SJCRH30 (cell line): ENCODE results near the gene IL17RA. TPM values are rescaled to one million over a fixed set of nuclear protein-coding genes. Genes with fewer than 3 reads are reported as not detected.
"Not testable (repeated sequence)": the region's sequence is repeated elsewhere in the genome, so short reads cannot be mapped to it uniquely, and the experiment has no call there.

ENCODE experiments used
- DNase-seq, 2 experiments: peaks; one replicate each; pipeline ENCODE4 v3.0.0-alpha.2; 2015 to 2020
- H3K27ac ChIP-seq: fragments of 250-450 bp; sonication (Bioruptor Pico); 2 replicates; pipeline ENCODE4 v1.5.1; 2020; ENCODE audit warnings: mild to moderate bottlenecking, moderate library complexity
- H3K27me3 ChIP-seq: fragments of 250-450 bp; sonication (Bioruptor Pico); 2 replicates; pipeline ENCODE4 v1.5.1; 2020; ENCODE audit warnings: mild to moderate bottlenecking, moderate library complexity
- H3K36me3 ChIP-seq: fragments of 250-450 bp; sonication (Bioruptor Pico); 2 replicates; pipeline ENCODE4 v1.5.1; 2020; ENCODE audit warnings: mild to moderate bottlenecking, moderate library complexity
- H3K4me1 ChIP-seq: fragments of 250-450 bp; sonication (Bioruptor Pico); 2 replicates; pipeline ENCODE4 v1.5.1; 2020; ENCODE audit warnings: mild to moderate bottlenecking, moderate library complexity
- H3K4me3 ChIP-seq: fragments of 250-450 bp; sonication (Bioruptor Pico); 2 replicates; pipeline ENCODE4 v1.5.1; 2020; ENCODE audit warnings: mild to moderate bottlenecking, moderate library complexity
- H3K9me3 ChIP-seq: fragments of 250-450 bp; sonication (Bioruptor Pico); replicated peaks from 2 replicates; pipeline ENCODE4 v1.5.1; 2020; ENCODE audit warnings: mild to moderate bottlenecking, moderate library complexity
- total RNA-seq: library from RNA; depleted of rRNA; stranded (reverse); fragments of >200 nt; shearing (Covaris generic); gene quantifications from 2 replicates; pipeline ENCODE4 v1.2.3, GENCODE V29; 2014; rRNA removed

The IL17RA gene, protein sequence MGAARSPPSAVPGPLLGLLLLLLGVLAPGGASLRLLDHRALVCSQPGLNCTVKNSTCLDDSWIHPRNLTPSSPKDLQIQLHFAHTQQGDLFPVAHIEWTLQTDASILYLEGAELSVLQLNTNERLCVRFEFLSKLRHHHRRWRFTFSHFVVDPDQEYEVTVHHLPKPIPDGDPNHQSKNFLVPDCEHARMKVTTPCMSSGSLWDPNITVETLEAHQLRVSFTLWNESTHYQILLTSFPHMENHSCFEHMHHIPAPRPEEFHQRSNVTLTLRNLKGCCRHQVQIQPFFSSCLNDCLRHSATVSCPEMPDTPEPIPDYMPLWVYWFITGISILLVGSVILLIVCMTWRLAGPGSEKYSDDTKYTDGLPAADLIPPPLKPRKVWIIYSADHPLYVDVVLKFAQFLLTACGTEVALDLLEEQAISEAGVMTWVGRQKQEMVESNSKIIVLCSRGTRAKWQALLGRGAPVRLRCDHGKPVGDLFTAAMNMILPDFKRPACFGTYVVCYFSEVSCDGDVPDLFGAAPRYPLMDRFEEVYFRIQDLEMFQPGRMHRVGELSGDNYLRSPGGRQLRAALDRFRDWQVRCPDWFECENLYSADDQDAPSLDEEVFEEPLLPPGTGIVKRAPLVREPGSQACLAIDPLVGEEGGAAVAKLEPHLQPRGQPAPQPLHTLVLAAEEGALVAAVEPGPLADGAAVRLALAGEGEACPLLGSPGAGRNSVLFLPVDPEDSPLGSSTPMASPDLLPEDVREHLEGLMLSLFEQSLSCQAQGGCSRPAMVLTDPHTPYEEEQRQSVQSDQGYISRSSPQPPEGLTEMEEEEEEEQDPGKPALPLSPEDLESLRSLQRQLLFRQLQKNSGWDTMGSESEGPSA
- total RNA-seq: 3.2 and 3.3 TPM in 2 replicates

DNA sequence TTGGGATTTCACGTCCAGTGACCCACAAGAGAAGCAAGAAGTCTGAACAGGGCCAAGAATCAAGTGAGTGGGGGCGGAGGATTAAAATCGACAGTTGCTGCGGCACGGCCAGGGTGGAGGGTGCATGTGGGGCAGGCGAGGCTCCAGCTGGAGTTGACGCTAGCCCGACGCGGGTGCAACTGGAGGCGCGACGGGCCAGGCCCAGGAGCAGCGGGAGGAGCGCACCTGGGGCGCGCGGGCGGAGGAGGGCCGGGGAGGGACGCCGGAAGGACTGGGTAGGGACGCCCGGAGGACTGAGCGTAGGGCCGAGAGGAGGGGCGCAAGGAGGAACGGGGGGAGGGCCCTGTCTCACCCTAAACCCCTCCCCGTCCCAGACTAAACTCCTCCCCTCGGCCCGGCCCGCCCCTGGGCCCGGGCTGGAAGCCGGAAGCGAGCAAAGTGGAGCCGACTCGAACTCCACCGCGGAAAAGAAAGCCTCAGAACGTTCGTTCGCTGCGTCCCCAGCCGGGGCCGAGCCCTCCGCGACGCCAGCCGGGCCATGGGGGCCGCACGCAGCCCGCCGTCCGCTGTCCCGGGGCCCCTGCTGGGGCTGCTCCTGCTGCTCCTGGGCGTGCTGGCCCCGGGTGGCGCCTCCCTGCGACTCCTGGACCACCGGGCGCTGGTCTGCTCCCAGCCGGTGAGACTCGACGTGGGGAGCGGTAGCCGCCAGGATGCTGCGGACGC is at the start of gene IL17RA:
Gene IL17RA, plus strand, starts transcription at position 447 of the 723 bp plus-strand sequence. Its CDS starts 92 bp downstream, at position 539.
- H3K27me3 ChIP-seq: no peaks in the 10 kb centered on the region
- H3K27ac ChIP-seq: peak within 1 kb of the TSS; percentile 28; the same call in 1 of the 2 replicates
- peak; percentile 88 for DNase-seq
- H3K4me1 ChIP-seq: peaks cover 15% of the 10 kb centered on the region
- H3K9me3 ChIP-seq: no peaks in the 10 kb centered on the region
- H3K36me3 ChIP-seq: no peaks in the 10 kb centered on the region
- H3K4me3 ChIP-seq: peak within 1 kb of the TSS; percentile 68

GRCh38 chr22:17035246-17035645 is 49.6 kb upstream of the IL17RA start:
- Histone ChIP-seq H3K4me1 (no peaks in the 10 kb centered on the region), H3K27me3 (no peaks in the 10 kb centered on the region), H3K36me3 (no peaks in the 10 kb centered on the region; the same call in 1 of the 2 replicates), H3K27ac (no peak overlapping the region), H3K4me3 (no peak overlapping the region), H3K9me3 (no peaks in the 10 kb centered on the region)
- DNase-seq: peak in 1 of 2 experiments; percentile 19

- H3K27ac ChIP-seq, H3K36me3 ChIP-seq, H3K9me3 ChIP-seq, H3K27me3 ChIP-seq, H3K4me1 ChIP-seq: not testable (repeated sequence)
- H3K4me3 ChIP-seq: peak overlapping the region; percentile 54
- DNase-seq: peak; percentile 12 to 25
Measured at GRCh38 chr22:17035976-17036841, 48.6 kb upstream of the IL17RA start.

DNA sequence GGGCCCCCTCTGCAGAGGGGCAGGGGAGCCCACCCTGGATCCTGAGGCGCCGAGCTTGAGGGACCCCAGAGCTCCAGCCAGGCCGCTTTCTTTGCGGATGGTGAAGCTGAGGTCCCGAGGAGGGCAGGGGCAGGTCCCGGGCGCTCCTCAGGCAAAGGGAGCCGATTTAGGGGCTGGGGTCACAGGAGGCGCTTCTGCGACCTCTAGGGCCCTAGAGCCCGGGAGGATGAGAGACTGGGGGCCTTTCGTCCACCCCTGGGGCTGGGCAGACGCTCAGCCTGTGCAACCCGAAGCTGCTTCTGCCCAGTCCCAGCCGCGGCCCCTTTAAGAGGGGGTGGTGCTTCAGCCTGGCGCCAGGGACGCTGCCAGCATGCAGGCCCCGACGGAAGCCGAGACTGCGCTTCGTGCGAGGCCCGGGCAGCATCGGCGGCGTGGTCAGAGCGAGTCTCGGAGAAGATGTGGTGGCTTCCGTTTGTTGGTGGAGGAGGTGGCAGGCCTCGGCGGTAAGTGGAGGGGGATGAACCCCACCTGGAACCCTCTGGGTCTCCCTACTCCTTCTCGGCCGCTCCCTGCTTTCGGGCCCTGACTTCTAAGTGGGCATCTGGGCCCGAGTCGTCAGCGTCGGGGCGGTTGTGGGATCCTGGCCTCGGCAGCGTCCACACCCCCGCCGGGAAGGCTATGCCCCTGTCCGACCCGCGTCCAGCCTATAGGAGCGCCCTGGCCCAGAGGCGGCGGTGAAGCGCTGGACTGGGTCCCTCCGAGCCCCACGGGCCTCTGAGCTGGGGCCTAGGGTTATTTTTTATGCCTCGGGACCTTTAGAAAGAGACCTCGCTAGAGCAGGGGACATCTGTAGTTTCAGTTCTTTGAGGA is 47.7 kb upstream of the IL17RA start:
- Histone ChIP-seq H3K27ac (peak overlapping the region; percentile 75), H3K4me3 (peak overlapping the region; percentile 76)
- not testable (repeated sequence) for H3K4me1 ChIP-seq, H3K36me3 ChIP-seq, H3K27me3 ChIP-seq, H3K9me3 ChIP-seq
- peak; percentile 57 to 61 for DNase-seq

GRCh38 chr22:17043521-17043920 is 41.3 kb upstream of the IL17RA start:
- H3K9me3 ChIP-seq: no peaks in the 10 kb centered on the region
- H3K27ac ChIP-seq: no peak overlapping the region
- H3K4me1 ChIP-seq: no peaks in the 10 kb centered on the region
- no peak overlapping the region for H3K4me3 ChIP-seq
- no peak for DNase-seq
- no peaks in the 10 kb centered on the region; the same call in 1 of the 2 replicates for H3K36me3 ChIP-seq
- H3K27me3 ChIP-seq: no peaks in the 10 kb centered on the region

GRCh38 chr22:17046566-17047348 is 38.0 kb upstream of the IL17RA start:
- DNase-seq: no peak
- no peaks in the 10 kb centered on the region for H3K4me1 ChIP-seq
- no peaks in the 10 kb centered on the region for H3K27me3 ChIP-seq
- no peaks in the 10 kb centered on the region for H3K9me3 ChIP-seq
- H3K27ac ChIP-seq: no peak overlapping the region
- H3K36me3 ChIP-seq: peaks cover 2% of the 10 kb centered on the region; the same call in 1 of the 2 replicates
- no peak overlapping the region for H3K4me3 ChIP-seq

DNA sequence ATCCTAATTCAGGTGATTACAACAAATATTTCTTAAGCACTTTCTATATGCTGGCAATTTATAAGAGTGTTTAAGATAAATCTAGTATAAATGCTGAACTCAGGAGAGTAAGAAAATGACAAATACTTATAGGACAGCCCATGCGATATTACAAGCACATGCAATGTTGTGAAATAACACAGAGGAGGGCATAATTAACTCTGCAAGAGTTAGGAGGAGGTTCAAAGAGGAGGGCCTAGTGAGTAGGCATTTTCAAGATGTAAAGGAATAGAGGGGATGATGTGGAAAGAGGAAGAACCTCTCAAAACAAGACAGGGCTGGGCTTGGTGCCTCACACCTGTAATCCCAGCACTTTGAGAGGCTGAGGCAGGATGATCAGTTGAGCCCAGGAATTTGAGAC is 37.1 kb upstream of the IL17RA start:
- Histone ChIP-seq H3K4me3 (no peak overlapping the region), H3K4me1 (no peaks in the 10 kb centered on the region), H3K27ac (no peak overlapping the region), H3K27me3 (no peaks in the 10 kb centered on the region), H3K36me3 (peaks cover 2% of the 10 kb centered on the region; the same call in 1 of the 2 replicates), H3K9me3 (no peaks in the 10 kb centered on the region)
- DNase-seq: no peak

DNA sequence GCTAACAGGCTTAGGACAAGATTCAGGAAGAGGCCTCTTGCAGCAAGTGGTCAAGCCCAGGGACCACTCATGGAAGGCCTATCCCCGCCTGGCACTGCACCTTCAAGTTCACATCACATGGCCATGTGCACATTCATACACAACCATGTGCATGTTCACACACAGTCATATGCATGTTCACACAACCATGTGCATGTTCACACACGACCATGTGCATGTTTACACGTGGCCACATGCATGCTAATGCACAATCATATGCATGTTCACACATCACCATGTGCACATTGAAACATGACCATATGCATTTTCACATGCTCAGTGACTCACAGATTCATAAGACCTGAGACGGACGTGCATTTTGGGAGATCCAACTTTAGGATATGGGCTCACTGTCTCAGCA is 28.7 kb upstream of the IL17RA start:
- no peak for DNase-seq
- Histone ChIP-seq H3K27me3 (no peaks in the 10 kb centered on the region), H3K4me1 (no peaks in the 10 kb centered on the region), H3K4me3 (no peak overlapping the region), H3K36me3 (peaks cover 3% of the 10 kb centered on the region; the same call in 1 of the 2 replicates), H3K27ac (no peak overlapping the region), H3K9me3 (no peaks in the 10 kb centered on the region)

DNA sequence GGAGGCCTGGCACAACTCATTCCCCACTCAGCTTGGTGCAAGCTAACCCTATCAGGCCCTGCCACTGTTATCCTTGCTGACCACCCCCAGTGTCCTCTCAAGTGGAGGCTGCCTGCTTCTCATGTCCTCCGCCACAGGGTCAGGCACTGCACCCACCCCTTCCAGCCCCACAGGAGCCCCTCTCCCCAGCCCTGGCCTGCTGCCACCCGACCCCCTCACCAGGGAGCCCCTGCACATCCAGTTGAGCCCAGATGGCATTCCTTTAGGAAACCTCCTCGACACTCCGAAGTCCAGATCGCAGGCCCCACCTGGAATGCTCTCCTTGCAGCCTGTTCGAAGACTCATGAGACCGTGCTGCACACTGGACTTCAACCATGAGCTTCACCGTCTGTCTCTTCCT is 28.0 kb upstream of the IL17RA start:
- no peak overlapping the region for H3K27ac ChIP-seq
- DNase-seq: no peak
- H3K9me3 ChIP-seq: no peaks in the 10 kb centered on the region
- no peaks in the 10 kb centered on the region for H3K27me3 ChIP-seq
- H3K4me1 ChIP-seq: no peaks in the 10 kb centered on the region
- peaks cover 3% of the 10 kb centered on the region; the same call in 1 of the 2 replicates for H3K36me3 ChIP-seq
- H3K4me3 ChIP-seq: no peak overlapping the region

DNA sequence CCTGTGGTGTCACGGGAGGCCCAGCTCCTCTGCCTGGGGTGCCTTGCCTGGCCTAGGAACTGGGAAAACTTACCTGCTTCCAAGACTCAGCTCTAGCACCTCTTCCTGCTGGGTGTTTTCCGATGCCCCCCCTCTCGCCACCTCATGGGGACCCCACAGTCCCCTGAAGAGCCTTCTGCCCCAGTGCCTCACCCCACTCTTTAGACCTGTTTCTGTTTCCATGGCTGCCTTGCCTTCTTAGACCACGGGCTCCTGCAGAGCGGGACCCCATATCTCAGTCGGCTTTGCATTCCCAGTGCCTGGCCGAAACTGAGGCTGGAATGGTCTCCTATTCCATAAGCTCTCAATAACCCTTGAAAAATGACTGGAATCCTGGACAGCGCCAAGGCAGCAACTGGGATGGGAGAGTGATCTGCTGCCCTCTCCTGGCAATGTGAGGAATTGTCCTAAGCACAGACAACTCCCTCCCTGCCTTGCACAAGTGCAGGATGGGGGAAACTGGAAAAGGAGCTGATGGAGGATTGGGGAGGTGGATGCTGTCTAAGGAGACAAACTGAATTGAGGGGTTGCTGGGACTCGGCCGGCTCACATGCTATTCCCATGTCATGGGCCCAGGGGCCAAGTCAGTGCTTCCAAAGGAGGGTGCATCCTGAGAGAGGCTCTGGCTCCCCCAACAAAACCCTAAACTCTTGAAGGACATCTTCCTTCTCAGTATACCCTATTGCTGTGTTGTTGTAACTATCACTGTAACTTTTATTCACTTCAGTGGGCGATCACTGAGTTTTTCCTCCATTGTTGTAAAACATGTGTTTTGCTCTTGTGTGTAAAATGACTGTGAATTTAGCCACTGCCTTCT is 26.6 kb upstream of the IL17RA start:
- Histone ChIP-seq H3K27me3 (no peaks in the 10 kb centered on the region), H3K4me1 (peaks cover 1% of the 10 kb centered on the region), H3K27ac (no peak overlapping the region), H3K36me3 (peaks cover 3% of the 10 kb centered on the region; the same call in 1 of the 2 replicates), H3K4me3 (no peak overlapping the region), H3K9me3 (no peaks in the 10 kb centered on the region)
- peak; percentile 72 to 85 for DNase-seq

DNA sequence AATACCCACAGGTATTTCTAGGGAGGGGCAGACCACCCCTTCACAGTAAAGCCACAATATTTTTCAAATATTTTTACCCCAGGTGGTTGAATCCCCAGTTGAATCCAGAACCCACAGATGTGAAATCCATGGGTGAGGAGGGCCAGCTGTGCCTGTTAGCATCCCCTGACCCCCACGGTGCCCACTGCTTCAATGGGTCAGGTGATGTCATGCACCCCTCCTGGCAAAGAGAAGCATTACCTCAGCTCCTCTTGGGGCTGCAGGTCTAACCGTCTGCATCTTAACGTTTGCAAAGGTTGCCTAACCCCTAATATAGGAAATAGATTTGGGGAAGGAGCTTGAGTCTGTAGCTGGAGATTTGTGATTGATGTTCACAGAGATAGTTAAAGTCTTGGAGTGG is 24.7 kb upstream of the IL17RA start:
- DNase-seq: no peak
- Histone ChIP-seq H3K9me3 (no peaks in the 10 kb centered on the region), H3K4me3 (no peak overlapping the region), H3K27ac (no peak overlapping the region), H3K36me3 (peaks cover 3% of the 10 kb centered on the region; the same call in 1 of the 2 replicates), H3K4me1 (peaks cover 14% of the 10 kb centered on the region), H3K27me3 (no peaks in the 10 kb centered on the region)
